Bone marrow (tissue), 2 donors: ENCODE measurements around the gene NUS1.
"Not testable (repeated sequence)": the region's sequence is repeated elsewhere in the genome, so short reads cannot be mapped to it uniquely, and the experiment has no call there.

Experiments used
- DNase-seq, 2 donors: peaks; one replicate each; lab custom pipeline; 2025; lab: John Stamatoyannopoulos, UW

Gene NUS1

DNA sequence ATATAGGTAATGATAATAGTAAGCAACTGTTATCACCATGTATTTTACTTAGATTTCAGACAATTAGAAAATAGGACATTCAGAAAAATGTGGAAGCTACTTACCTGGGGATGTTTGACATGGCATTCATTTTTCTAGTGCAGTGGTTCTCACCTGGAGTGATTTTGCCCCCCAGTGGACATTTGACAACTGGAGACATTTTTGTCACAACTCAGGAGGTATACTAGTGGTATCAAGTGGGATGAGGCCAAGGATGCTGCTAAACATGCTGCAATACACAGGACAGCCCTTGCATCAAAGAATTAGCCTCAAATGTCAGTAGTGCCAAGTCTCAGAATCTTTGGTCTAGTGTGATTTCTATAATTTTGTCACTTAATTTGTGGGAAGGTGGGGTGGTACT lies 36.1 kb downstream of the NUS1 start:
- DNase-seq, result no peak

DNA sequence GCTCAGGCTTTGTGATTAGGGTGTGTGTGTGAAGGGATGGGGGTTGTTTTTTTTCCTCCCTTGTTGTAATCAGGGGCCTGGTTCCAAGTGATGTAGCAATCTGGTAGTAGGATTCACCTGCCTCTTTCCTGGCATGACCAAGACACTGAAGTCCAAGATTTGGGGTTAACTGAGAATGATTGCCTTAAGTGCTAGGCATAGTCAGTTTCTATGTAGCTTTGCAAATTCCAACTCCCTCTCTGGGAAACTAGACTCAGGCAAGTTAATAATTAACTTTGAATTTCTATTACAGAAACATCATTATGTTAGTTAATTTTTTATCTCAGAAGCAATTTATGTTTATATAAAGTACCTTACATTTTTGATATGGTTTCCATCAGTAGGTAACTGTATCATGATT lies 43.6 kb downstream of the NUS1 start:
- no peak for DNase-seq

DNA sequence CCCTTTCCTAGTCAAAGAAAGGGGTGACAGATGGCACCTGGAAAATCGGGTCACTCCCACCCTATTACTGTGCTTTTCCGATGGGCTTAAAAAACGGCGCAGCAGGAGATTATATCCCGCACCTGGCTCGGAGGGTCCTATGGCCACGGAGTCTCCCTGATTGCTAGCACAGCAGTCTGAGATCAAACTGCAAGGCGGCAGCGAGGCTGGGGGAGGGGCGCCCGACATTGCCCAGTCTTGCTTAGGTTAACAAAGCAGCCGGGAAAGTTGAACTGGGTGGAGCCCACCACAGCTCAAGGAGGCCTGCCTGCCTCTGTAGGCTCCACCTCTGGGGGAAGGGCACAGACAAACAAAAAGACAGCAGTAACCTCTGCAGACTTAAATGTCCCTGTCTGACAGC lies 46.3 kb downstream of the NUS1 start:
- DNase-seq, result not testable (repeated sequence)

DNA sequence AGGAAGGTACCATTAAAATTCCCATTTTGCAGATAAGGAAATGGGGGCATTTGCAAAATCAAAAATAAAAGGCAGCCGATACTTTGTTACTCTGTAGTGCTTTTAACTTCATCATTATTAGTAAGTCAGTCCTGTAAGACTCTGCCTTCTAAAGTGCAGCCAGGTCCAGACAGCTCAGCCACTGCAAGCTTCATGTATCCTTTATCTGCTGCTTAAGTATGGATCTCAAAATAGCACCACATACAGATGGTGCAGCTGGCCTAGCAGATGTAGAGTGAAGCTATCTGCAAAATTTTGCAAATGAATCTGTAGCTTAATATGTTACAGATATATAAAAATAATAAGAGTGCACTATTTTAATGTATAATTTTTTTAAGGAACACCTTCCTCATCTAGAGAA lies 53.4 kb downstream of the NUS1 start:
- DNase-seq, result no peak

GRCh38 chr6:117729613-117730012 lies 54.3 kb downstream of the NUS1 start:
- no peak for DNase-seq

GRCh38 chr6:117733341-117733740 lies 58.1 kb downstream of the NUS1 start:
- DNase-seq, result no peak

GRCh38 chr6:117739869-117740268 lies 64.6 kb downstream of the NUS1 start:
- DNase-seq, result no peak

DNA sequence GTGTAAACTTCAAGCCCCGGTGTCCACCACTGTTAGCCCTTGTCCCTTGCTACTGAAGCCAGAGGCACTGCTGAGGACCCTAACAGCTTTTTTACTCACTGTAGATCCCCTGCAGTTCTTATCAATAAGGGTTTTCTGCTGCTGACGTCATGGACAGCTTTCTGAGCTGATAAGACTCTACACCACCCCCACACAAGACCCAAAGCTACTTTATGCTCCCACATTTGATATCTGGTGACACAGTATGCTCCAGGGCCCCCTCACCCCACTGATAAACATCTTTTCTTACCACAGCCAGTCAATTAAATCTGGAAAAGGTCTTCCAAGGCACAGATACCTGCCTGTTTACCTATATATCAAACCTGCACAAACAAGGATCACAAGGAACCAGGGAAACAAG lies 65.3 kb downstream of the NUS1 start:
- DNase-seq, result no peak

- not testable (repeated sequence) for DNase-seq
Measured at GRCh38 chr6:117750675-117751074, 75.4 kb downstream of the NUS1 start.
